GM12872 (cell line): ENCODE measurements around the gene INS.

Source experiments
- CTCF ChIP-seq: IDR thresholded peaks from 3 replicates; pipeline ENCODE4 v1.5.1; 2011; ENCODE audit warnings: low read depth, mild to moderate bottlenecking, low read length, moderate library complexity; ENCODE audit not compliant: insufficient read depth

INS gene

GRCh38 chr11:2156416-2157182, 4.4 kb downstream of the INS start:
- peak; percentile 85 for TF ChIP-seq CTCF

DNA sequence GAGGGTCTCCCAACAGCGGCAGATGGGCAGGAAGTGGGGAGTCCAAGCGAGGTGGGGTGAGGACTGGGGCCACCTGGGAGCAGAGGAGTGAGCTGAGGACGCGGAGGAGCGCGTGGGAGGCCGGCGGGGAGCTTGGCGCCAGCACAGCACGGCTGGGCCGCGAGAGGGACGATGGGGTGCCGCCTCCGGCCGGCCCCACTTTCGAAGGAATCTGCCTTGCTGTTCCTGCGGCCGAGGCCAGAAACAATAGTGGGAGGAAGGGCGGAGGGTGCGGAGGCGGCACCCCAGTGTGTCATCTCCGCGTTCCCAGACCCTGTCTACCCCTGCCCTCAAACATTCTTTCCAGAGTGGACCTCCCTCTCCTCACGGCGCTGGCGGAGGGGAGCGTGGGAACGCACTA, 5.5 kb downstream of the INS start:
- TF ChIP-seq CTCF, result no peak

GRCh38 chr11:2154889-2155288, 6.1 kb downstream of the INS start:
- TF ChIP-seq CTCF, result no peak

- TF ChIP-seq CTCF, result no peak
Observed at GRCh38 chr11:2154195-2154585, 6.8 kb downstream of the INS start.

GRCh38 chr11:2153581-2154194, 7.3 kb downstream of the INS start:
- TF ChIP-seq CTCF, result no peak

DNA sequence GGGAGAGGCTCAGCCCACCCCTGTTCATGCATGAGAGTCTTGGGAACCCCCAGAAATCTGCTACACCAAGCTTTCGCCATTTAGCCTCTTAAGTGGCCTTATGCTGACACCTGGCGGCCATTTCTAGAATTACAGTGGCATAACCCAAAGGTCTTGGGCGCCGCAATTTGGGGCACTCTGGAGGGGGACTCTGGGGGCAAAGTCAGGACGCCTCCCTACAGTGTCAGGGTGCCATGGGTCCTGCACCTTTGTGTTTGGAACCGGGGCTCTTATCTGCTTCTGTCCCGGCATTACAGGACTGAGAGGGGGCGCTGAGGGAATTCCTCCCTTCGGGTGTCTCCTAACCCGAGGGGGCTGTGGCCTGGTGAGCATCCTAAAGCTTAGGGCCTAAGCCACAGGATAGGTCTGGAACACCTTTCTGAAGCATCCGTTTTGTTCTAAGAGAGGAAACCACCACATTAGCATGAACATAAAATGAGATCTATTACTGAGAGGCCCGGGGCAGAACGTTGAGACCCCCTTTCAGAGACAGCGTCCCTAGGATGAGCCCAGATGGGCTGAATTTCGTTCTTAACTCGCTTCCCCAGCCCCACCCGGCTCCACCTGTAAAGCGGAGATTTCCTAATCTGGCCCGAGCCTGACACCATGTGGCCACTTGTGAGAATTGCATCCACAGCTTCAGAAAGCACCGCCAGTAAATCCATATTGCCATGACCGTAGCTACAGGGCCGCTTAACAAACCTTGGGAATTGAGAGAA, 9.3 kb downstream of the INS start:
- TF ChIP-seq CTCF, result peak; percentile 74

GRCh38 chr11:2149864-2150847, 10.9 kb downstream of the INS start:
- TF ChIP-seq CTCF, result no peak
